ENCODE data around the gene ARVCF. TPM values are rescaled to one million over a fixed set of nuclear protein-coding genes. Genes with fewer than 3 reads are reported as not detected.

Gene ARVCF
- total and polyA plus RNA-seq, 2 of the 8 experiments (the other 6 are each of a cell fraction or from before 2014, with no cell fraction given) = 31.0 to 43.2 TPM

DNA sequence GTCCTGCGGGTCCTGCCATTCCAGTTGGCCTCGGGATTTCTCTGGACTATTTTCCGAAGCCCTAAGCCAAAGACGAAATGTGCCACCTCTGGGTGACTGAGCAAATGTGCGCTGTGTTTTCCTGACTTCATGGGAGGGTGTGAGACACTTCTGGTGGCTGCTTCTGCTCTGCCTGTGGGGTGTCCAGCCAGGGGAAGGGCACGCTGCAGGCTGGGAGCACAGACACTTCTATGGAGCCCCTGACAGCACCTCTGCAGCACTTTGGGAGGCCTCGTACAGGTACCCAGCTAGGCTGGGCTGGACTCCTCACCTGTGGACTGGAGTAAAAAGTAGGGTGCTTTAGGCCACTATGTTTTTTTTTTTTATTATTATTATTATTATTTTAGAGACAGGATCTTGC lies 22.0 kb upstream of the ARVCF start (continued):
- TF ChIP-seq RNF2 (IDR thresholded peaks at IDR 0.05; ENCODE audit: borderline replicate concordance, low read depth, low read length, missing control alignments, poor library complexity, severe bottlenecking) = no peak
